ENCODE data around the gene GC. TPM values are rescaled to one million over a fixed set of nuclear protein-coding genes. Genes with fewer than 3 reads are reported as not detected.

The GC gene
- total RNA-seq, 1 experiment from 2014 or later: 1.8 TPM

DNA sequence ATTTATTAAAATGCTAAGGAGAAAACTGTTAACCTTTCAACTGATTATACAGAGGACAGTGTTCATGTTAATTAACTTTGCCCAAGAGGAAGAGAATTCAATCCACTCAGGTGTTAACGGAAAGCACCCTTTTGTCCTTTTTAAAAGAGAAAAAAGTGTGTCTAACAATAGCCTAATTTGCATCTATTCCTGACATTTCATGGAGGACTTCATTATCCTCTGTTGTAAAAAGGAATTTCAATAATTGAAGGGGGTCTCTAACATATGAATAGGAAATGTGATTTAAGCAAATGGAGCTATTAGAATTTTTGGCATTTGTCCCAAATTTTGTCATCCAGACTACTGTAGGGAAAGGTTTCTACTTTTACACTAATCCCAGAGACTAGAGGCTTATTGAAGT is 44.6 kb upstream of the GC start:
- Histone ChIP-seq H3K9me3 (ENCODE audit: control insufficient read depth in 1 of 2, insufficient read depth in 1 of 2, low read depth in 1 of 2, low read length in 2 of 2) (peaks cover 0 to 4% of the 10 kb centered on the region in 2 experiments; a peak in 1 of 4 replicates), H3K9me2 (ENCODE audit: insufficient read depth) (no peaks in the 10 kb centered on the region), H3K9ac (ENCODE audit: low read length) (no peak overlapping the region), H2AFZ (ENCODE audit: low read depth, low read length, poor library complexity, severe bottlenecking) (no peak overlapping the region), H3K27ac (ENCODE audit: low read depth, low read length) (no peak overlapping the region), H3K4me2 (ENCODE audit: low read length) (no peak overlapping the region), H3K79me2 (ENCODE audit: insufficient read depth, low read length) (no peaks in the 10 kb centered on the region), H3K4me1 (ENCODE audit: control insufficient read depth in 1 of 2, insufficient read depth in 2 of 2, low read length in 2 of 2) (no peaks in the 10 kb centered on the region), H3K4me3 (replicated peaks in 1 of 2; ENCODE audit: low read depth in 1 of 2, low read length in 2 of 2) (no peak overlapping the region), H3K36me3 (ENCODE audit: control insufficient read depth in 1 of 2, insufficient read depth in 2 of 2, low read length in 2 of 2) (no peaks in the 10 kb centered on the region), H3K27me3 (ENCODE audit: insufficient read depth, low read length) (no peaks in the 10 kb centered on the region), H4K20me1 (ENCODE audit: insufficient read depth) (no peaks in the 10 kb centered on the region)
- no peak for ATAC-seq
- no peak for TF ChIP-seq REST (IDR thresholded peaks at IDR 0.05; ENCODE audit: low read depth)
- TF ChIP-seq ZFX (IDR thresholded peaks at IDR 0.05): no peak
- TF ChIP-seq POLR2A (IDR thresholded peaks at IDR 0.05; ENCODE audit: borderline replicate concordance, extremely low read depth, insufficient read depth, insufficient read length): no peak
- TF ChIP-seq, protein P1, sequence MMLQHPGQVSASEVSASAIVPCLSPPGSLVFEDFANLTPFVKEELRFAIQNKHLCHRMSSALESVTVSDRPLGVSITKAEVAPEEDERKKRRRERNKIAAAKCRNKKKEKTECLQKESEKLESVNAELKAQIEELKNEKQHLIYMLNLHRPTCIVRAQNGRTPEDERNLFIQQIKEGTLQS (IDR thresholded peaks at IDR 0.05): no peak
- TF ChIP-seq, protein P2, sequence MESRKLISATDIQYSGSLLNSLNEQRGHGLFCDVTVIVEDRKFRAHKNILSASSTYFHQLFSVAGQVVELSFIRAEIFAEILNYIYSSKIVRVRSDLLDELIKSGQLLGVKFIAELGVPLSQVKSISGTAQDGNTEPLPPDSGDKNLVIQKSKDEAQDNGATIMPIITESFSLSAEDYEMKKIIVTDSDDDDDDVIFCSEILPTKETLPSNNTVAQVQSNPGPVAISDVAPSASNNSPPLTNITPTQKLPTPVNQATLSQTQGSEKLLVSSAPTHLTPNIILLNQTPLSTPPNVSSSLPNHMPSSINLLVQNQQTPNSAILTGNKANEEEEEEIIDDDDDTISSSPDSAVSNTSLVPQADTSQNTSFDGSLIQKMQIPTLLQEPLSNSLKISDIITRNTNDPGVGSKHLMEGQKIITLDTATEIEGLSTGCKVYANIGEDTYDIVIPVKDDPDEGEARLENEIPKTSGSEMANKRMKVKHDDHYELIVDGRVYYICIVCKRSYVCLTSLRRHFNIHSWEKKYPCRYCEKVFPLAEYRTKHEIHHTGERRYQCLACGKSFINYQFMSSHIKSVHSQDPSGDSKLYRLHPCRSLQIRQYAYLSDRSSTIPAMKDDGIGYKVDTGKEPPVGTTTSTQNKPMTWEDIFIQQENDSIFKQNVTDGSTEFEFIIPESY (IDR thresholded peaks at IDR 0.05; ENCODE audit: extremely low read depth, insufficient replicate concordance, low read length): no peak
- no peak for TF ChIP-seq CEBPB (IDR thresholded peaks at IDR 0.05; ENCODE audit: low read depth)
- no peak for TF ChIP-seq CTCF (IDR thresholded peaks at IDR 0.05 in 2 of 3, conservative IDR thresholded peaks at IDR 0.05 in 1 of 3; ENCODE audit: borderline replicate concordance in 1 of 3, insufficient read depth in 1 of 3, low read depth in 2 of 3, low read length in 2 of 3)
- no peak for TF ChIP-seq EZH2phosphoT487 (IDR thresholded peaks at IDR 0.05; ENCODE audit: borderline replicate concordance)
- no peak for TF ChIP-seq SIN3A (IDR thresholded peaks at IDR 0.05; ENCODE audit: low read depth)
- TF ChIP-seq TCF7L2 (IDR thresholded peaks at IDR 0.05; ENCODE audit: borderline replicate concordance, extremely low read depth, insufficient read depth, insufficient read length): no peak
- TF ChIP-seq POLR2AphosphoS5 (IDR thresholded peaks at IDR 0.05; ENCODE audit: low read depth, low read length): no peak
- no peak for TF ChIP-seq CBX3 (IDR thresholded peaks at IDR 0.05; ENCODE audit: low read depth)
- no peak for TF ChIP-seq SRF (IDR thresholded peaks at IDR 0.05; ENCODE audit: low read depth)
- no peak for TF ChIP-seq ELF1 (IDR thresholded peaks at IDR 0.05; ENCODE audit: borderline replicate concordance, low read depth)
- TF ChIP-seq ZNF274 (IDR thresholded peaks at IDR 0.05; ENCODE audit: low read depth, low read length): no peak
- TF ChIP-seq MAX (IDR thresholded peaks at IDR 0.05): no peak
- TF ChIP-seq SP1 (IDR thresholded peaks at IDR 0.05; ENCODE audit: low read depth): no peak
- no peak for TF ChIP-seq JUND (IDR thresholded peaks at IDR 0.05)
- TF ChIP-seq RAD21 (IDR thresholded peaks at IDR 0.05; ENCODE audit: low read depth): no peak
- POLR2A ChIA-PET: no interaction called here
- intact Hi-C loops (cut with micrococcal nuclease): no loop called here
- RAD21 ChIA-PET (ENCODE audit: low non-redundant PET in 1 of 2, low total read pairs in 2 of 2, uncharacterized antibody in 2 of 2, unreplicated experiment in 2 of 2): no interaction called here
- no peak for DNase-seq (ENCODE audit: low read depth, low spot score)
- CTCF ChIA-PET: no interaction called here
- BruUV-seq (replicated peaks): no TSS peak
